Measurements from ENCODE around the gene UGT3A2. TPM values are rescaled to one million over a fixed set of nuclear protein-coding genes. Genes with fewer than 3 reads are reported as not detected.

The UGT3A2 gene
- not detected in 5 replicates for total RNA-seq (2022; extraction: Qiagen RNA extraction)

GRCh38 chr5:36066540-36067210 is at the start of gene UGT3A2:
Gene UGT3A2 (minus strand): TSS chr5:36066882. CDS start chr5:36066789, 93 bp downstream.

GRCh38 chr5:35990941-35991611 is 75.6 kb downstream of the UGT3A2 start, which contains the start of gene UGT3A1:
Gene UGT3A1 (minus strand): TSS chr5:35991390. CDS start chr5:35991240, 150 bp downstream.

Other genes starting within 250 kb of the UGT3A2 start
- gene IL7R, start 210.0 kb downstream of the UGT3A2 start, total RNA-seq (2022; extraction: Qiagen RNA extraction), result 0.28 to 0.59 TPM (median 0.36 TPM) in 5 replicates
- not detected in 5 replicates for gene CAPSL, start 128.3 kb downstream of the UGT3A2 start, total RNA-seq (2022; extraction: Qiagen RNA extraction)
- not detected in 5 replicates for gene UGT3A1, start 75.5 kb downstream of the UGT3A2 start, total RNA-seq (2022; extraction: Qiagen RNA extraction)
- 1.2 to 1.7 TPM (median 1.4 TPM) in 5 replicates for gene LMBRD2, start 85.0 kb upstream of the UGT3A2 start, total RNA-seq (2022; extraction: Qiagen RNA extraction)
- gene SKP2, start 85.2 kb upstream of the UGT3A2 start, total RNA-seq (2022; extraction: Qiagen RNA extraction), result 19.0 to 21.7 TPM (median 20.1 TPM) in 5 replicates
- gene NADK2, start 175.0 kb upstream of the UGT3A2 start, total RNA-seq (2022; extraction: Qiagen RNA extraction), result 10.7 to 12.6 TPM (median 11.6 TPM) in 5 replicates
- not detected in 5 replicates for gene RANBP3L, start 235.0 kb upstream of the UGT3A2 start, total RNA-seq (2022; extraction: Qiagen RNA extraction)

All from A549 treated with Hydrocortisone at 1 μM for 4 hours (cell line).